ENCODE data around the gene ZNF460.
A peak's percentile ranks its signal among the peaks of the same experiment; 100 is the strongest.

ZNF460 gene

DNA sequence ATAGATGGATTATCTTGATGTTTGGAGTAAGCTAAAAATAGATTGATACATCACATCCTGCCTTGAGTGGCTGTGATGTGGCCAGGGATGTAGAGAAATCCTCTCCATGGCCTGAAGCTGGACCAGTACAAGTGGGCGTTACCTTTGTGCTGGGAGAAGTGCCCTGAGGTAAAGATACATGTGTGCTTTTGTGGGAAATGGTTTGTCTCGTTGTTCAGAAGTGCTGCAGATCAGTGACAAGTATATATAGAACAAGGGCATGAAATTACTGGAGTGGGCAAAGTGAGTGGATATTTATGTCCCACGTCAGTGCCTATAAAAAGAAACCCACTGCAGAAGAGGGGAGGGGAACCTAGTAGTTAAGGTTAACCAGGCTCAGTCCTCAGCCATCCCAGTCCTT lies 58.6 kb downstream of the ZNF460 start:
- peak overlapping the region; percentile 37 to 79 for H3K27ac ChIP-seq

GRCh38 chr19:57342582-57342981 lies 62.3 kb downstream of the ZNF460 start:
- no peak overlapping the region for H3K27ac ChIP-seq
- H3K4me3 ChIP-seq = no peak overlapping the region
- TF ChIP-seq, protein P1, sequence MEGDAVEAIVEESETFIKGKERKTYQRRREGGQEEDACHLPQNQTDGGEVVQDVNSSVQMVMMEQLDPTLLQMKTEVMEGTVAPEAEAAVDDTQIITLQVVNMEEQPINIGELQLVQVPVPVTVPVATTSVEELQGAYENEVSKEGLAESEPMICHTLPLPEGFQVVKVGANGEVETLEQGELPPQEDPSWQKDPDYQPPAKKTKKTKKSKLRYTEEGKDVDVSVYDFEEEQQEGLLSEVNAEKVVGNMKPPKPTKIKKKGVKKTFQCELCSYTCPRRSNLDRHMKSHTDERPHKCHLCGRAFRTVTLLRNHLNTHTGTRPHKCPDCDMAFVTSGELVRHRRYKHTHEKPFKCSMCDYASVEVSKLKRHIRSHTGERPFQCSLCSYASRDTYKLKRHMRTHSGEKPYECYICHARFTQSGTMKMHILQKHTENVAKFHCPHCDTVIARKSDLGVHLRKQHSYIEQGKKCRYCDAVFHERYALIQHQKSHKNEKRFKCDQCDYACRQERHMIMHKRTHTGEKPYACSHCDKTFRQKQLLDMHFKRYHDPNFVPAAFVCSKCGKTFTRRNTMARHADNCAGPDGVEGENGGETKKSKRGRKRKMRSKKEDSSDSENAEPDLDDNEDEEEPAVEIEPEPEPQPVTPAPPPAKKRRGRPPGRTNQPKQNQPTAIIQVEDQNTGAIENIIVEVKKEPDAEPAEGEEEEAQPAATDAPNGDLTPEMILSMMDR (IDR thresholded peaks at IDR 0.05) = no peak
- no peak for DNase-seq (ENCODE audit: low spot score)

More for the DNA sequence above, 58.6 kb downstream of the ZNF460 start:
- TF ChIP-seq, protein P1 (IDR thresholded peaks at IDR 0.05) = no peak
- peak overlapping the region; percentile 36 for H3K4me3 ChIP-seq
- no peak for DNase-seq (ENCODE audit: low spot score)
